Natural killer cell (primary cell): ENCODE data around the gene ATP5MK. TPM values are rescaled to one million over a fixed set of nuclear protein-coding genes. Genes with fewer than 3 reads are reported as not detected.

Experiments used
- ATAC-seq, 3 donors: fragments of 150-1000 bp in 2 of 3; fragments of 200-7000 bp in 1 of 3; cut with Tn5 transposase; 1 replicate in 1 of 3; 2 replicates in 2 of 3; pipeline ENCODE4 v1.10.0; 2021; ENCODE audit warnings: mild to moderate bottlenecking in 2 of 3, moderate library complexity in 2 of 3
- DNase-seq, 2 donors: peaks; one replicate each; pipeline versions ENCODE4 v3.0.0 to v3.0.0-alpha.2; 2013 to 2021; ENCODE audit warnings: mixed read lengths in 1 of 2
- H3K27ac ChIP-seq: one replicate; pipeline ENCODE4 v1.5.1; 2013; ENCODE audit warnings: mild to moderate bottlenecking, low read length
- H3K27me3 ChIP-seq: one replicate; pipeline ENCODE4 v1.6.1; 2013; ENCODE audit warnings: low read length; ENCODE audit not compliant: control insufficient read depth, insufficient read depth
- H3K36me3 ChIP-seq: one replicate; pipeline ENCODE4 v1.6.1; 2013; ENCODE audit warnings: low read length; ENCODE audit not compliant: control insufficient read depth, insufficient read depth
- H3K4me1 ChIP-seq: one replicate; pipeline ENCODE4 v1.6.1; 2013; ENCODE audit warnings: low read length; ENCODE audit not compliant: control insufficient read depth, insufficient read depth
- H3K4me3 ChIP-seq: one replicate; pipeline ENCODE4 v1.5.1; 2013; ENCODE audit warnings: low read length
- H3K9me3 ChIP-seq: one replicate; pipeline ENCODE4 v1.6.1; 2013; ENCODE audit warnings: low read length; ENCODE audit not compliant: control insufficient read depth, insufficient read depth
- H3K27ac Mint-ChIP-seq, 2 donors: one replicate each; pipeline ENCODE4 v1.8.0; 2022; ENCODE audit warnings: mild to moderate bottlenecking in 2 of 2, mixed read lengths in 2 of 2, moderate library complexity in 1 of 2
- H3K27me3 Mint-ChIP-seq, 2 donors: one replicate each; pipeline ENCODE4 v1.8.0; 2022; ENCODE audit warnings: low read depth in 2 of 2, mixed read lengths in 2 of 2
- H3K36me3 Mint-ChIP-seq: one replicate; pipeline ENCODE4 v1.8.0; 2022; ENCODE audit warnings: mixed read lengths
- H3K4me1 Mint-ChIP-seq, 2 donors: one replicate each; pipeline ENCODE4 v1.8.0; 2022; ENCODE audit warnings: mixed read lengths in 2 of 2
- H3K4me3 Mint-ChIP-seq: one replicate; pipeline ENCODE4 v1.8.0; 2022; ENCODE audit warnings: mild to moderate bottlenecking, moderate library complexity, mixed read lengths
- H3K9me3 Mint-ChIP-seq, 2 donors: one replicate each; pipeline ENCODE4 v1.8.0; 2022; ENCODE audit warnings: mixed read lengths in 2 of 2
- CTCF ChIP-seq: fragments of 200-600 bp; IDR thresholded peaks from one replicate; pipeline ENCODE4 v1.8.0; 2022; ENCODE audit warnings: antibody characterized with exemption
- WGBS: methylation state at CpG from one replicate; pipeline ENCODE4 v1.1.7; 2013; ENCODE audit warnings: missing lambda C conversion rate; ENCODE audit not compliant: insufficient coverage; 5-methylcytosine and 5-hydroxymethylcytosine counted together
- intact Hi-C: fragments of 100-400 bp; cut with micrococcal nuclease; formaldehyde crosslinking; loops from one replicate; pipeline ENCODE4 v1.14.2; 2022
- total RNA-seq, 4 donors: library from RNA; stranded (reverse); fragments of 120-200 nt in 1 of 4; gene quantifications; one replicate each; pipeline versions ENCODE4 v1.2.3 to v1.2.4, GENCODE V29; 2013 to 2022

The ATP5MK gene, protein sequence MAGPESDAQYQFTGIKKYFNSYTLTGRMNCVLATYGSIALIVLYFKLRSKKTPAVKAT
- 100 to 1,000 TPM; 121 to 157 (median 154) TPM for total RNA-seq
- 205 TPM for total RNA-seq (2013)

DNA sequence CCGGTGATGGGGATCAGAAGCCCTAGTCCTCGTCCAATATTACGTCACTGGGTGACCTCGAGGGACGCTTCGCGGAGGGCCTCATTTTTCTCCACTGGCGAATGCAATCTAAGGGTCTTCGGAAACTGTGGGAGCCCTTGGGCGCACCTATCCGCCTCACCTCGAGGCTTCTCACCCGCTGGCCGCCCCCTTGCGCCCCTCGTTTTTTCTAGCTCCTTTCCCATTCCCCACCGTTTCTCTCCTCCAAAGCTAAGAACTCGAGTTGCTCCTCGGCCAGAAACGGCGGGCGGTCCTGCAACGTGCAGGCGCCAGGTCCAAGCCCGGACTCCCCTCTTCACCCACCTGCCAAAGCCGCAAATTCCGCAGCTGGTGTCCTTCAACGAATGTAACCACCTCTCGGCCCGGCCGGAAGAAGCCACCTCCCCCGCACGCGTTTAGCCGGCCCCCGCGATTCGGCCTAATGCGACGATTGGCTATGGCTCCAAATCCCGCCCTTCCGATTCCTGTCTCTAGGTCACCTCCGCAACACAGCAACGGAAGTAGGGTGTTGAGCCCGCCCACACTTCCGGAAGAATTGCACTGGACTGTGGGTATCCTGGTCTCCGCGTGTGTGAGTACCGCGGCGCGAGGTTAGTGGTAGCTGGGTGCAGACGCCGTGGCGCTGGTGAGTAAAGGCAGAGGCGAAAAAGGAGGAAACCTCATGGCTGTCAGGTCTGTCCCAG, at the start of gene ATP5MK, which contains the start of gene PDCD11:
TSS of gene ATP5MK (minus strand) at position 409 of the 722 bp plus-strand sequence. CDS start 4,018 bp downstream, outside the sequence.
TSS of gene PDCD11 (plus strand) at position 560 of the 722 bp plus-strand sequence. CDS start 1,801 bp downstream, outside the sequence.
- Mint-ChIP-seq H3K9me3 (no peaks in the 10 kb centered on the region), H3K36me3 (no peaks in the 10 kb centered on the region), H3K4me3 (peak within 1 kb of the TSS; percentile 99), H3K27ac (peak within 1 kb of the TSS; percentile 96 to 98), H3K27me3 (no peaks in the 10 kb centered on the region), H3K4me1 (peaks cover 43 to 45% of the 10 kb centered on the region in 2 donors)
- no peak for TF ChIP-seq CTCF
- Histone ChIP-seq H3K4me1 (peaks cover 20% of the 10 kb centered on the region), H3K9me3 (no peaks in the 10 kb centered on the region), H3K27me3 (no peaks in the 10 kb centered on the region), H3K36me3 (peaks cover 17% of the 10 kb centered on the region), H3K27ac (peak within 1 kb of the TSS; percentile 60), H3K4me3 (peak within 1 kb of the TSS; percentile 82)
- peak; percentile 97 to 99 (median 99) for ATAC-seq
- DNase-seq, result peak; percentile 91 to 97
- intact Hi-C loops, result loop anchor here (1.0 kb wide), 1 partner anchor 29 kb away; the partner anchor contains the start of gene TAF5
- under 1% methylated on average over 56 of the region's 56 CpGs for WGBS

- peaks cover 15% of the 10 kb centered on the region for H3K36me3 Mint-ChIP-seq
- 99% methylated on average over 8 of the region's 9 CpGs for WGBS
- peaks cover 37% of the 10 kb centered on the region for H3K4me1 ChIP-seq
- H3K4me3 ChIP-seq, result no peak overlapping the region
- H3K9me3 ChIP-seq, result no peaks in the 10 kb centered on the region
- peaks cover 33 to 57% of the 10 kb centered on the region in 2 donors for H3K4me1 Mint-ChIP-seq
- ATAC-seq (no peak), DNase-seq (no peak)
- peak overlapping the region; percentile 35 to 91 for H3K27ac Mint-ChIP-seq
- H3K36me3 ChIP-seq, result peaks cover 86% of the 10 kb centered on the region
- no peaks in the 10 kb centered on the region for H3K27me3 Mint-ChIP-seq
- no peak for TF ChIP-seq CTCF
- no peak overlapping the region for H3K4me3 Mint-ChIP-seq
- intact Hi-C loops, result no loop called here
- H3K27me3 ChIP-seq, result no peaks in the 10 kb centered on the region
- no peak overlapping the region for H3K27ac ChIP-seq
- H3K9me3 Mint-ChIP-seq, result no peaks in the 10 kb centered on the region
Measured at GRCh38 chr10:103445366-103445765, 49.1 kb upstream of the ATP5MK start.

GRCh38 chr10:103444478-103444877, 48.2 kb upstream of the ATP5MK start:
- peaks cover 28% of the 10 kb centered on the region for H3K4me1 ChIP-seq
- no peak overlapping the region for H3K27ac ChIP-seq
- H3K36me3 ChIP-seq, result peaks cover 88% of the 10 kb centered on the region
- 97% methylated on average over 10 of the region's 10 CpGs for WGBS
- Mint-ChIP-seq H3K27me3 (no peaks in the 10 kb centered on the region), H3K4me3 (no peak overlapping the region), H3K4me1 (peaks cover 24 to 49% of the 10 kb centered on the region in 2 donors), H3K27ac (peak overlapping the region; percentile 35 to 91), H3K9me3 (no peaks in the 10 kb centered on the region), H3K36me3 (peaks cover 11% of the 10 kb centered on the region)
- ATAC-seq (no peak), DNase-seq (no peak)
- no peak for TF ChIP-seq CTCF
- H3K27me3 ChIP-seq, result no peaks in the 10 kb centered on the region
- no peak overlapping the region for H3K4me3 ChIP-seq
- H3K9me3 ChIP-seq, result no peaks in the 10 kb centered on the region
- intact Hi-C loops, result no loop called here
